GM12891 (cell line): ENCODE measurements around the gene BDNF.
A peak's percentile ranks its signal among the peaks of the same experiment; 100 is the strongest.

Experiments
- DNase-seq: peaks from one replicate; pipeline ENCODE4 v3.0.0; 2011; ENCODE audit warnings: low spot score; ENCODE audit not compliant: insufficient read length
- FAIRE-seq: peaks from 2 replicates; lab custom pipeline; 2011; peaks lifted over from hg19 to GRCh38; lab: Jason Lieb, UNC
- PAX5 ChIP-seq: IDR thresholded peaks from 2 replicates; pipeline ENCODE4 v1.6.1; 2011; ENCODE audit warnings: low read length, moderate library complexity, mild to moderate bottlenecking; ENCODE audit not compliant: insufficient read depth, severe bottlenecking
- POLR2A ChIP-seq: IDR thresholded peaks from 2 replicates; pipeline ENCODE4 v1.6.1; 2011; ENCODE audit warnings: low read depth, low read length, control low read depth
- POLR2AphosphoS5 ChIP-seq: IDR thresholded peaks from 2 replicates; pipeline ENCODE4 v1.6.1; 2011; ENCODE audit warnings: low read depth, low read length, control low read depth
- POU2F2 ChIP-seq: IDR thresholded peaks from 2 replicates; pipeline ENCODE4 v1.6.1; 2011; ENCODE audit warnings: low read depth, mild to moderate bottlenecking, control low read depth, low read length, moderate library complexity
- SPI1 ChIP-seq: IDR thresholded peaks from 2 replicates; pipeline ENCODE4 v1.6.1; 2011; ENCODE audit warnings: low read depth, low read length, control low read depth
- TAF1 ChIP-seq: IDR thresholded peaks from 2 replicates; pipeline ENCODE4 v1.6.1; 2011; ENCODE audit warnings: low read depth, low read length, control low read depth

BDNF gene

DNA sequence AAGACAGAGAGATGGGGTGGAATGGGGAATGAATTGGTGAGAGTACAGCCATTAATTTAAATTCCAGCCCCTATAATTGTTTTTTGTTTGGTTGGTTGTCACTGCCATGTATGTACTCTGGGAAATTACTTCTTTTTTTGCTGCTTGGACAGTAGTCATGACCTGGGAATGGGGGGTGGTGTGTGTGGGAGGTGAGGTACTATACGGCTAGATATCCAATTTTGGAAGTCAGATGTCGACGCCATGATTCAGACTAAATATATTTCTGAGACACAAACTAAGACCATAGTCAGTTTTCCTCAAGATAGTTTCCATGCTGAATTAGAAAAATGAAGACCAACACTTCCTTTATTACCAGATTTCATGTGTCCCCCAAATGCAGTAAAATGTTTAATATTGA lies 7.4 kb upstream of the BDNF start:
- no peak for FAIRE-seq
- DNase-seq, result no peak
- TF ChIP-seq POLR2AphosphoS5 (no peak), POU2F2 (no peak), PAX5 (no peak), SPI1 (no peak), POLR2A (no peak), TAF1 (no peak)

- TF ChIP-seq PAX5 (no peak), POLR2AphosphoS5 (no peak), SPI1 (no peak), TAF1 (no peak), POLR2A (no peak), POU2F2 (no peak)
- FAIRE-seq, result peak; percentile 54
- no peak for DNase-seq
Measured at GRCh38 chr11:27705873-27706820, 5.9 kb upstream of the BDNF start.

DNA sequence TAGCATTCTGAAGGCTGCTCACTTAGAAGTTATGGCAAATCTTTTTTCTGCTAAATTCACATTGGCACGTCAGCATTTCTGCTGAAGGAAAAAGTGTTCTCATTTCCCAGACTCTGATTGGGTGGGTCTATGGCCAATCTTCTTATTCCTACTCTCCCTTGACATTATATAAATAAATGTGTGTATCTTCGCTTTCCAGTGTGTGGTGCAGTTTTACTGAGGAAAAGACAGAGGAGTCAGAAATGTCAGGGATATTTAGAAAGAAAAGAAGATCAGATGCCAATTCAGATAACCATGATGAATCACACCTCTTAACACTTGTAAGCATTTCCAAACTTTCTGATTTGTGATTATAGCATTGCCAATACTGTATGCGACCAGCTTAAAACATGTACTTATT lies 3.2 kb upstream of the BDNF start:
- TF ChIP-seq POLR2AphosphoS5 (no peak), POLR2A (no peak), SPI1 (no peak), PAX5 (no peak), POU2F2 (no peak), TAF1 (no peak)
- FAIRE-seq, result no peak
- no peak for DNase-seq

DNA sequence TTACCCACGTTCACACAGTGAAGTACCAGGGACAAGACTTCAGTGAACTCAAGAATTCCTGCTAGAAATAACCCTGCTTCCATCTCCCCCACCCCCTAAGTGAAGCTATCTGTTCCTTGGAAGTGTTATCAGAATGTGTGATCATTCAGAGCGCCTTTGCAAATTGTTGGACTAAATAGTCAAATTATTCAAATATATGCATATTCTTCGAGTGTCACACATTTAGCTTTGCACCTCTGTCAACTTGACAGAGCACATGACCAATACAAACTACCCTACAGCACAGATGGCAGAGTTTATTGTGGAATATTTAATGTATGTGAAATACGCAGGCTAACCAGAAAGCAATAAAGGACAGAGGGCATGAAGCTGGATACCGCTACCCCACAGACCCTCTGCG lies 2.6 kb upstream of the BDNF start:
- DNase-seq, result no peak
- FAIRE-seq, result no peak
- TF ChIP-seq TAF1, result no peak
- no peak for TF ChIP-seq PAX5
- no peak for TF ChIP-seq POLR2AphosphoS5
- no peak for TF ChIP-seq POU2F2
- no peak for TF ChIP-seq SPI1
- no peak for TF ChIP-seq POLR2A

DNA sequence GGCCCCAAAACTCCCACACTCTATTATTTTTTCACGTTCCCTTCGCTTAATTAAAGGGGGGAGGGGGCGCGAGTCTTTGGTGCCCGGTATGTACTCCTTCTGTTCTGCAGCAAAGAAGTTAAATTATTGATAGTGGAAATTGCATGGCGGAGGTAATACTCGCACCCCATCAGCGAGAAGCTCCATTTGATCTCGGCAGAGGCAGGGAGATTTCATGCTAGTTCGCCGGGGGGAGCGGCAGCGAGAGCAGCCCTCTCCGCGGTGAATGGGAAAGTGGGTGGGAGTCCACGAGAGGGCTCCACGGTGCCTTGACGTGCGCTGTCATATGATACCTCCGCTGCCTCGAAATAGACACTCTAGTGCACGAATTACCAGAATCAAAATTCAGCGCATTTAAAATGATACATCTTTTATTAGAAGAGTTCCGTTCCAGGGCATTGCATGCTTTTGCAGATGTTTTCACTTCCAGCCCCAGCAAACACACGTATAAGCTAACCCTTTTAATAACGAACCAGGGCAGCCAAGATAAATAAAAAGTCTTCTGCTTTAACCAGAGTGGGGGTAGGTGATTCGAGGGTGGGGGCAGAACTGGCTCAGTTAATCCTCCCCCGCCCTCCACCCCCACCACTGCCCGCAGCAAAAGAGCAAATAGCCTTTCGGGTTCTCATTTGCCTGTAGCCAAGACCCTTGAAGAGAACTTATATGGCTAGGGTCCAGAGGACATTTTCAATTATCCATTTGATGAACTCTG lies 1.3 kb upstream of the BDNF start:
- FAIRE-seq (no peak), DNase-seq (no peak)
- TF ChIP-seq SPI1 (no peak), POU2F2 (no peak), PAX5 (no peak), TAF1 (no peak), POLR2AphosphoS5 (no peak), POLR2A (no peak)

DNA sequence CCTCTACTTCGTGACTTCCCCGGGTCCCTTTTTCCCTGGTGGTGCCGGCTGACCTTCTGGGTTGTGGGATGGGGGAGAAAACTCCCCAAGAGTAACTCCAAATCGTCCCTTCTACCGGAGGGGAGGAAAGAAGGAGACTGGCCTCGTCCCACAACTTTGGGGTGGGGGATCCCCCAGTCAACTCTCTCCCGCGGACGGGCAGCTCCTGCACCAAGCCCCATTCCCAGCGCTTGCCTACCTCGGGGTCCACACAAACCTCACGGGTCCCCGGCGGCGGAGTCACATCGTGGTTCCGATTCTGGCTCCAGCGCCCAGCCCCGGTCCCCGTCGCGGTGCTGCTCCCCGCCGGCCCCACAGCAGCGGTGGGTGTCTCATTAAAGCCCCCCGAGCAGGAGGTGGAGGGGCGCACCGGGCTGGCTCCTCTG lies 317 bp downstream of the BDNF start:
- DNase-seq (no peak), FAIRE-seq (no peak)
- TF ChIP-seq POLR2A, result no peak

DNA sequence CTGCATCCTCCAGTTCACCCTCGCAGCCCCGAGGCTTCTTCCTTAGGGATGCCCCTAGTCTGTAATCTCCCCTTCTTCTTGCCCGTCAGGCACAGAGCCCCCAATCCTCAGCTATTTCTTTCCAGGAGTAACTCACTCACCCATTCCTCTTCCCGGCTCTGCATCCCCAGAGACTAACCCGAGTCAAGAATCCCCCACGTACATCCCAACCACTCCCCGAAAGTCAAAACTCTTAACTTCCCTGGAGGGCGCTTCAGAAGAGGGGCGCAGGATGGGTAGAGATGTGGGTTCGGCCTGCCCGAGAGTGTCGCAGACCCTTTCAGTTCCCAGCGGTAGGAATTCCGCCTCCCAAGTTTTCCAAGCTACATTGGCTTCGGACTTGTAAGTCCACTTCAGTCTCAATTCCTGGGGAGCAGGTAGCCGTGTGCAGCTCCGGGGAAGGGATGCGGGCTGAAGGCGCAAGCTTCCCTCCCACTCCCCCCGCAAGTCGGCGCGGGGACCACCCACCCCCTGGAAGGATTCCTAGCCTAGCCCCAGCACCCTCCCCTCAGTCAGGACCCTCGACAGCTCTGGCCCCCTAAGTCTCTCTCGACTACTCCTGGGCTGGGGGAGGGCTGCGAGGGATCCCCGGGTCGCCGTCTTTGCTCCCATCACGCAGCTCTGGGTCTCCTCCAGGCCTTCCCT lies 871 bp downstream of the BDNF start:
- TF ChIP-seq SPI1 (no peak), TAF1 (no peak), PAX5 (no peak), POLR2AphosphoS5 (no peak), POLR2A (no peak), POU2F2 (no peak)
- DNase-seq (no peak), FAIRE-seq (no peak)

GRCh38 chr11:27698872-27699241 lies 1.4 kb downstream of the BDNF start:
- peak; percentile 59 for DNase-seq
- TF ChIP-seq SPI1, result peak; percentile 23; the same call in 1 of the 2 replicates
- TF ChIP-seq PAX5, result no peak
- peak; percentile 51 for FAIRE-seq

DNA sequence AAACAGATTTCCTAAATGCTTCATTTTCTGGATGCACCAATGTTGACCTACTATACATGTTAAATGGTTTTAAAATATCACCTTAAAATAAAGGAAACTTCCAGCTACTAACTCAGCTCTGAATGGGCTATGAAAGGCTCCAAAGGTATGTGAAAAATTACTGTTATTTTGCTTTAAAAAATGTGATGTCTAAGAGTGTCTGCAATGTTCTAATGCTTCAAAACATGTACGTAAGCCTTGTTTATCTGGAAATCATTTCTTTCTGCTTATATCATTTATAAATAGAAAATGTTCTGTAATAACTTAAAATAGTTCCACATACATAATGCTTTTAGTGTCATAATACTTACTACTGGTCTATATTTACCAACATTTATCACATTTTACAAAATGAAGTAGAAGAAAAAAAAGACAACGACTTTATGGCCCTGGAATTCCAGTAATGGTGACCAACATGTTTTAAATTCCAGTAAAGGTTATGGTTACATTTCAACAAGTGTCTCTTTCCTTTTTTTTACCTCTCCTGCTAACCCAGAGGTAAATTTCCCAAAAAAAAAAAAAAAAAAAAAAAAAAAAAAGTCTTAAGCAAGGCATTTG lies 2.5 kb downstream of the BDNF start:
- DNase-seq, result no peak
- TF ChIP-seq POU2F2 (no peak), POLR2A (no peak), TAF1 (no peak), POLR2AphosphoS5 (no peak), SPI1 (no peak), PAX5 (no peak)
- FAIRE-seq, result no peak

GRCh38 chr11:27696961-27697360 lies 3.3 kb downstream of the BDNF start:
- TF ChIP-seq SPI1, result no peak
- no peak for TF ChIP-seq TAF1
- no peak for TF ChIP-seq POLR2AphosphoS5
- no peak for TF ChIP-seq POU2F2
- TF ChIP-seq POLR2A, result no peak
- TF ChIP-seq PAX5, result no peak
- FAIRE-seq (no peak), DNase-seq (no peak)
